ENCODE measurements around the gene RAMP1. TPM values are rescaled to one million over a fixed set of nuclear protein-coding genes. Genes with fewer than 3 reads are reported as not detected.

The RAMP1 gene
- total RNA-seq, 1 donor from 2014 or later, result 176 TPM

DNA sequence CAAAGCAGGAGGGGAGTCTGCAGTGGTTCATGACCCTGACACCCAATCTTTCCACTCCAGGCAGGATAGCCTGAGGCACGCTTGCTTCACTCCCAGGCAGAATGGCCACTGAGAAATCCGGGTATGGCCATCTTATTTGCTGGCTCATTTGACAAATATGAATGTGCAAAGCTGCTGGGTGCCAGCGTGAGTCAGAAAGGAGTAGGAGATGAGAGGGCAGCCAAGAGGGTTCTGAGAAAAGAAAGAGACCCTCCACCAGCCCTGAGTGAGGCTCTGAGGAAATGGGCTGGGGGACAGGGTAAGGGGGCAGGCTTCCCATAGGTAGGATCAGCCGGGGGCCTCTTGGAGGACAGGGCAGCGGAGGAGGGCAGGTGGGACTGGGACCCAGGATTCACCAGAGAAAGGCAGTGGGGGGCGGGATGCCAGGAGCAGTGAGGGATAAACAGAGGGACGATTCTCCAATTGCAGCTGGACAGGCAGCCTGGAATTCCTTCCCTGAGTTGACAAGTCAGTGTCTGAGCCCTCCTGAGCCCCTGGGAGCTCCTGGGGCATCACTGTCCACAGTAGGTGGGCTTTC, 15.2 kb downstream of the RAMP1 start:
- H3K36me3 Mint-ChIP-seq (ENCODE audit: low read depth), result peaks cover 10% of the 10 kb centered on the region
- peak overlapping the region; percentile 97 for H3K27ac Mint-ChIP-seq (ENCODE audit: unreplicated experiment)
- no peak for DNase-seq (ENCODE audit: low spot score)
- H3K4me1 Mint-ChIP-seq (ENCODE audit: low read depth), result peaks cover 73% of the 10 kb centered on the region
- H3K27me3 Mint-ChIP-seq (ENCODE audit: low read depth), result no peaks in the 10 kb centered on the region
- TF ChIP-seq, protein P1, sequence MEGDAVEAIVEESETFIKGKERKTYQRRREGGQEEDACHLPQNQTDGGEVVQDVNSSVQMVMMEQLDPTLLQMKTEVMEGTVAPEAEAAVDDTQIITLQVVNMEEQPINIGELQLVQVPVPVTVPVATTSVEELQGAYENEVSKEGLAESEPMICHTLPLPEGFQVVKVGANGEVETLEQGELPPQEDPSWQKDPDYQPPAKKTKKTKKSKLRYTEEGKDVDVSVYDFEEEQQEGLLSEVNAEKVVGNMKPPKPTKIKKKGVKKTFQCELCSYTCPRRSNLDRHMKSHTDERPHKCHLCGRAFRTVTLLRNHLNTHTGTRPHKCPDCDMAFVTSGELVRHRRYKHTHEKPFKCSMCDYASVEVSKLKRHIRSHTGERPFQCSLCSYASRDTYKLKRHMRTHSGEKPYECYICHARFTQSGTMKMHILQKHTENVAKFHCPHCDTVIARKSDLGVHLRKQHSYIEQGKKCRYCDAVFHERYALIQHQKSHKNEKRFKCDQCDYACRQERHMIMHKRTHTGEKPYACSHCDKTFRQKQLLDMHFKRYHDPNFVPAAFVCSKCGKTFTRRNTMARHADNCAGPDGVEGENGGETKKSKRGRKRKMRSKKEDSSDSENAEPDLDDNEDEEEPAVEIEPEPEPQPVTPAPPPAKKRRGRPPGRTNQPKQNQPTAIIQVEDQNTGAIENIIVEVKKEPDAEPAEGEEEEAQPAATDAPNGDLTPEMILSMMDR (IDR thresholded peaks at IDR 0.05), result no peak
- H3K9me3 Mint-ChIP-seq (ENCODE audit: low read depth), result no peaks in the 10 kb centered on the region
- H3K4me3 Mint-ChIP-seq (ENCODE audit: unreplicated experiment), result peak overlapping the region; percentile 38

DNA sequence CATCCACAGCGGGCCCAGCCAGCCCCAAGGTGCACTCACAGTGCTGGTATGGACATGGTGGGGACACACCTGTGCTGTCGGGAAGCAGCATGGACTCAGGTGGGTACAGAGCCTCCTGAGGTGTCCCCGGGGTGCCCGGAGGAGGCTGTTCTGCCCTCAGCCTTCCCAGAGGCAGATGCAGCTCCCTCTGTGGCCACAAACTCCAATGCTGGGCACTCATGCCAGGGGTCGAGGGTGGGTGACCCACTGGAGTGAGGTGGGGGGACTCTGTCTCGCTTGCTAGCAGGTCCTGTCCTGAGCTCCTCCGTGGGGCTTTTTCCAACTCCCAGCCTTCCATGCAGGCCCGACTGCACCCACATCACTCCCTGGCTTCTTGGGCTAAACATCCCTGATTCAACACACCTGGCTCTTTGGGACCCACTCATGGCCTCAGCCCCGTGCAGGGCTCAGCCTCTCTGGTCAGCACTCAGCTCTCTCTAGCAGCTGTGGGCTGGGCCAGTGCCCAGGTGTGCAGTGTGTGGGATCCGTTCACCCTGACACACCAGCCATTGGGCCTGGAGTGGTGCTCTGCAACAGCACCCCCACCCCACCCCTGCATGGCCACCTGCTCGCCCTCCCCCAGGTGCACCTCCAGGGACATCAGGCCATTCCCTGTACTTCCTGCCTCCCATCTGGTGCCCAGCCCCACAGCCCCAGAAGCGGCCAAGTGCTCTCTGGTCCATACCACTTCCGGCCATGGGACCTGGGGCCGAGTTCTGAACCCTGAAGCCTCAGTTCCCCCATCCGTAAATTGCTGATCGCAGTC, 16.0 kb downstream of the RAMP1 start:
- Mint-ChIP-seq H3K4me1 (ENCODE audit: low read depth) (peaks cover 69% of the 10 kb centered on the region), H3K4me3 (ENCODE audit: unreplicated experiment) (no peak overlapping the region), H3K27me3 (ENCODE audit: low read depth) (no peaks in the 10 kb centered on the region), H3K27ac (ENCODE audit: unreplicated experiment) (peak overlapping the region; percentile 97), H3K9me3 (ENCODE audit: low read depth) (no peaks in the 10 kb centered on the region), H3K36me3 (ENCODE audit: low read depth) (peaks cover 10% of the 10 kb centered on the region)
- DNase-seq (ENCODE audit: low spot score), result no peak
- TF ChIP-seq, protein P1 (IDR thresholded peaks at IDR 0.05), result no peak

DNA sequence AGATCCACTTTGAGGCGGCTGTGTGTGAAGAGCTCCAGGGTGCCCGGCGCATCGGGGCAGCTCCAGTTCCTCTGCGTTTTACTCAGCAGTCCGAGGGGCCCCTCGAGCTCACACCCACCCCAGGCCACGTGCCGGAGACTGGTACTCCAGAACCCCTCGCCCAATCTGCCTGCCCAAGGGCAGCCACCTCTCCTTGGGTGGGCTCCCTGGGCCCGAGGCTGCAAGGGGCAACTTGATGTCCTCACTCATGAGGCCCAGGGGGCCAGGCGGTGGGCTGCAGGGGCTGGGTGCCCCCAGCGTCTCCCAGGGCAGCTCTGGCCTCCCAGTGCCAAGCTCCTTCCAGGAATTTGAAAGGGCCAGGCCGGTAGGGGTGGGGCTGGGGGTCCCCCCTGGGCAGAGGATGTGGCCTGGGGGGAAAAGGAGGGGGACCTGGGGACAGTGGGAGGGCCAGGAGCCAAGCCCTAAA, 16.7 kb downstream of the RAMP1 start:
- DNase-seq (ENCODE audit: low spot score), result no peak
- H3K4me3 Mint-ChIP-seq (ENCODE audit: unreplicated experiment), result no peak overlapping the region
- H3K27ac Mint-ChIP-seq (ENCODE audit: unreplicated experiment), result peak overlapping the region; percentile 65
- no peaks in the 10 kb centered on the region for H3K27me3 Mint-ChIP-seq (ENCODE audit: low read depth)
- H3K4me1 Mint-ChIP-seq (ENCODE audit: low read depth), result peaks cover 66% of the 10 kb centered on the region
- peaks cover 12% of the 10 kb centered on the region for H3K36me3 Mint-ChIP-seq (ENCODE audit: low read depth)
- H3K9me3 Mint-ChIP-seq (ENCODE audit: low read depth), result no peaks in the 10 kb centered on the region
- TF ChIP-seq, protein P1 (IDR thresholded peaks at IDR 0.05), result no peak

DNA sequence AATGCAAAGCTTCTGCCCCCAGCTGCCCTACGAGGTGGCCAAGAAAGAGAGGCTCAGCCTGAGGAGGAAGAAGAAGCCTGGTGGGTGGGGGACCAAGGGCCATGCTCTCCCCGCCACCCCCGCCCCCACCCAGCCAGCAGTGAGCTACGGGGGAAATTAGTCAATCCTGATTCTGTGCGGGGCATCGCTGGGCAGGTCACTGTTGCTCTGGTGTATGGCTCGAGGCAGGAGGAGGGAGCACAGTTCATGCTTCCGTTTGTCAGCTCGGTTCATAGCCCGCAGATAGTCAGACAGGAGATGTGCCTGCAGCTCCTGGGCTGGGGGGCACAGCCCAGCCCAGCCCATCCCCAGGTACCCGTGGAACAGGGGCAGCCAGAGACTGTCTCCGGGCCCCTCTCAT, 17.1 kb downstream of the RAMP1 start:
- H3K27ac Mint-ChIP-seq (ENCODE audit: unreplicated experiment), result peak overlapping the region; percentile 1
- H3K4me1 Mint-ChIP-seq (ENCODE audit: low read depth), result peaks cover 62% of the 10 kb centered on the region
- TF ChIP-seq, protein P1 (IDR thresholded peaks at IDR 0.05), result no peak
- no peaks in the 10 kb centered on the region for H3K27me3 Mint-ChIP-seq (ENCODE audit: low read depth)
- no peak overlapping the region for H3K4me3 Mint-ChIP-seq (ENCODE audit: unreplicated experiment)
- peak; percentile 29 for DNase-seq (ENCODE audit: low spot score)
- peaks cover 16% of the 10 kb centered on the region for H3K36me3 Mint-ChIP-seq (ENCODE audit: low read depth)
- no peaks in the 10 kb centered on the region for H3K9me3 Mint-ChIP-seq (ENCODE audit: low read depth)

DNA sequence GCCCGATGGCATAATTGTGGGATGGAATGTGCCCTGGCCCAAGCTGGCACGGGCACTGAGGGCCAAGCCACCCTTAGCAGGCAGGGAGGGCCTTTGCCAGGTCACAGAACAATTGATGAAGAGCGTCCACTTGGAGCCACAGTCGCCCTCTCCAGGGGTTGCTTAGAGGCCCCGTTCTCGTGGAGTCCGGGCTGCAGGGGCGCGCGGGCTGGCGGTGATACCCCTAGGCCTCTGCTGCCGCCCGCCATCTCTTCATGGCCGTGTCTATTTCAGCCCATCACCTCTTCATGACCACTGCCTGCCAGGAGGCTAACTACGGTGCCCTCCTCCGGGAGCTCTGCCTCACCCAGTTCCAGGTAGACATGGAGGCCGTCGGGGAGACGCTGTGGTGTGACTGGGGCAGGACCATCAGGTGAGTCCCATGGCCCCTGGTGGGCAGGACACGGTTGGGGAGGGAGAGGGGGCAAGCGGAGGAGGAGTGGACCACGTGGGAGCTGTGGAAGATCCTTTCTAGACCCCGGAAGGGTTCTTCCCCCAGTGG, 17.6 kb downstream of the RAMP1 start:
- TF ChIP-seq, protein P1 (IDR thresholded peaks at IDR 0.05), result no peak
- H3K27me3 Mint-ChIP-seq (ENCODE audit: low read depth), result no peaks in the 10 kb centered on the region
- peak overlapping the region; percentile 1 for H3K27ac Mint-ChIP-seq (ENCODE audit: unreplicated experiment)
- no peaks in the 10 kb centered on the region for H3K9me3 Mint-ChIP-seq (ENCODE audit: low read depth)
- no peak overlapping the region for H3K4me3 Mint-ChIP-seq (ENCODE audit: unreplicated experiment)
- H3K4me1 Mint-ChIP-seq (ENCODE audit: low read depth), result peaks cover 60% of the 10 kb centered on the region
- DNase-seq (ENCODE audit: low spot score), result no peak
- peaks cover 21% of the 10 kb centered on the region for H3K36me3 Mint-ChIP-seq (ENCODE audit: low read depth)
